Astrocyte of the spinal cord (primary cell): Measurements from ENCODE around the gene ENPP7.
A peak's percentile ranks its signal among the peaks of the same experiment; 100 is the strongest.
"Not testable (repeated sequence)": the region's sequence is repeated elsewhere in the genome, so short reads cannot be mapped to it uniquely, and the experiment has no call there.

Experiments used
- DNase-seq: peaks from one replicate; pipeline ENCODE4 v3.0.0; 2011; ENCODE audit warnings: low read depth, low spot score
- H3K4me3 ChIP-seq: 2 replicates; pipeline ENCODE4 v1.5.1; 2011; ENCODE audit warnings: low read depth, mild to moderate bottlenecking, low read length, moderate library complexity
- in situ Hi-C: cut with HindIII; loops from 2 replicates; pipeline ENCODE4 v1.10.0; 2017; ENCODE audit warnings: low sequenced_read_pairs
- TF ChIP-seq, protein P1 (sequence below): IDR thresholded peaks from 2 replicates; pipeline ENCODE4 v1.5.1; 2012; ENCODE audit warnings: low read depth, mild to moderate bottlenecking, low read length, inconsistent platforms

Gene ENPP7

DNA sequence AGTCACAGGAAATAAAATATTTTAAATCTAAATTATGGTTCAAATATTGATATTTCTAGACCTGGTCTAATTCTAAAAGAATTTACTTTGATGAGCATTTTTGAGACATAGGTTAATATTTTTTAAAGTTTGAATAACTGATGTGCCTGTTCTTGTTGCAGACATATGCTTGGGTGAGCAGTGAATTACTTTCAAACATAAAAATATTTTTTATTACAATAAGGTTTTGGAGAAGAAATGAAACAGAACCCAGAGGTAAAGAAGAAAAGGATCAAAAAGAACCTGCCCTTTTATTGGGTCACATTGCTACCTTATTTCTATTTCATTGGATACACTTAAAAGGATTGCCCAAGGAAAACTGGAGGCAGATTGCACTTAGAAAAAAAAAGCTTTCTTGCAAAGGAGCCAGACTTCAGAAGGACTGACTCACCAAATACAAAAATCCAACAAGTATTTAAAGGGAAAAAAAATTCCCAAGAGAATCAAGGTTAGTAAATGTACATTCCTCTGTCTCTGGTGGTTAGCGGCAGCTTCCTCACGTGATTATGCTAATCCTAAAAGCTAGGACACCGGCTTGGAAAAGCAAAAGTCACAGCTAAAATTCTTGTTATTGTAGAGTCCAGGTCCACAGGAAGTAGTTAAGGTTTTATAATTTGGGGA, 18.5 kb downstream of the ENPP7 start:
- peak; percentile 65 for DNase-seq
- TF ChIP-seq, protein P1, sequence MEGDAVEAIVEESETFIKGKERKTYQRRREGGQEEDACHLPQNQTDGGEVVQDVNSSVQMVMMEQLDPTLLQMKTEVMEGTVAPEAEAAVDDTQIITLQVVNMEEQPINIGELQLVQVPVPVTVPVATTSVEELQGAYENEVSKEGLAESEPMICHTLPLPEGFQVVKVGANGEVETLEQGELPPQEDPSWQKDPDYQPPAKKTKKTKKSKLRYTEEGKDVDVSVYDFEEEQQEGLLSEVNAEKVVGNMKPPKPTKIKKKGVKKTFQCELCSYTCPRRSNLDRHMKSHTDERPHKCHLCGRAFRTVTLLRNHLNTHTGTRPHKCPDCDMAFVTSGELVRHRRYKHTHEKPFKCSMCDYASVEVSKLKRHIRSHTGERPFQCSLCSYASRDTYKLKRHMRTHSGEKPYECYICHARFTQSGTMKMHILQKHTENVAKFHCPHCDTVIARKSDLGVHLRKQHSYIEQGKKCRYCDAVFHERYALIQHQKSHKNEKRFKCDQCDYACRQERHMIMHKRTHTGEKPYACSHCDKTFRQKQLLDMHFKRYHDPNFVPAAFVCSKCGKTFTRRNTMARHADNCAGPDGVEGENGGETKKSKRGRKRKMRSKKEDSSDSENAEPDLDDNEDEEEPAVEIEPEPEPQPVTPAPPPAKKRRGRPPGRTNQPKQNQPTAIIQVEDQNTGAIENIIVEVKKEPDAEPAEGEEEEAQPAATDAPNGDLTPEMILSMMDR = no peak
- in situ Hi-C loops = no loop called here
- no peak overlapping the region for H3K4me3 ChIP-seq

DNA sequence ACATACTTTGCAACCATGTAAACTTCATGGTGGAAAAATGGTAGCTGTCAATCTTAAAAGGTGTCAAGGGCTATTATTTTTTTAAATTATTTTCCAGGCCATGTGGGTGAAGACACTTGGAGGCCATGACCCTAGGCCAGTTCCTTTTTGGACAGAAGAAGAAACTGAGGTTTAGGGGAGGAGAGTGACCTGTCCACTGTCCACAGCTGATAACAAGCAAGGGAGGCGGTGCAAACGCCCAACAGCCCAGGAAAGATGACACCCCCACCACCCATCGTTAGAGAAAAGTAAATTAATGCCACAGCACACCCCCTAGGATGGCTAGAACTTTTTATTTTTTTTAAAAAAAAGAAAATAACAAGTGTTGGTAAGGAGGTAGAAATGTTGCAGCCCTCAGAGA, 19.2 kb downstream of the ENPP7 start:
- in situ Hi-C loops = no loop called here
- TF ChIP-seq, protein P1 = no peak
- H3K4me3 ChIP-seq = no peak overlapping the region
- no peak for DNase-seq

DNA sequence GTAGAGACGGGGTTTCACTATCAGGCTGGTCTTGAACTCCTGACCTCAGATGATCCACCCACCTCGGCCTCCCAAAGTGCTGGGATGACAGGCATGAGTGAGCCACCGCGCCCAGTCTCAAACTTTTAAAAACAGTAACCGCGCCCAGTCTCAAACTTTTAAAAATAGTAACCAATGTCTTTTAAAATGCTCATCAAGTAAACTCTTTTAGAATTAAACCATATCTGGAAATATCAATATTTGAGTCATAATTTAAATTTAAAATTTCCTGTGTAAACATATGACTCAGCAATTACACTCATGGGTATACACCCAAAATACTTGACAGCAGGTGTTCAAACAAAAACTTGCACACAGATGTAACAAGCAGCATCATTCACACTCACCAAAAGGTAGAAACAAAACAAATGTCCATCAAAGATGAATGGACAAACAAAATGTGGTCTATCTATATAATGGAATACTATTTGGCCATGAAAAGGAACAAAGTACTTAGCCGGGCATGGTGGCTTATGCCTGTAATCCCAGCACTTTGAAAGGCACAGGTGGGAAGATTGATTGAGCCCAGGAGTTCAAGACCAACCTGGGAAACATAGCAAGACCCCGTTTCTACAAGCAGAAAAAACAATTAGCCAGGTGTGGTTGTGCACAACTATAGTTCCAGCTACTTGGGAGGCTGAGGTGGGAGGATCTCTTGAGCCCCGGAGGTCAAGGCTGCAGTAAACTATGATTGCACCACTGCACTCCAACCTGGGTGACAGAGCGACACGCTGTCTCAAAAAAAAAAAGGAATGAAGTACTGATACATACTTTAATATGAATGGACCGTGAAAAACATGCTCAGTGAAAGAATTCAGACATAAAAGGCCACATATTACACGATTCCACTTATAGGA, 20.2 kb downstream of the ENPP7 start:
- no peak overlapping the region for H3K4me3 ChIP-seq
- no peak for DNase-seq

DNA sequence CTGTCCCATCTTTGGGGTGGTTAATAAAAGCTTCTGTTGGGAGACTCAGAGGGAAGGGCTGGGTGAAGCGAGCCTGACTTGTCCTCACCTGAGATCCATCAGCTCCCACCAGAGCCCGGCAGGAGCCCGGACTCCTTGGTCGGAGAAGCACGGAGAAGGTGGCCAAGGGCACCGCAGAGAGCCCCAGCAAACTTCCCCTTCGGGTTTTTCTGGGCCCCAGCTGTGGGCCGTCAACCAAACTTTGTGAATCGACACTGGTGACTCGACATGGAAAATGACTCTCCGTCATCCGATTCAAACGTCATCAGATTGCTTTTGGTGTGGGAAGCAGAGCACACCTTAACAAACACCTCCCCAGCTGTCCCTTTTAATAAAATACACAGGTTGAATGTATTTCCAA, 21.4 kb downstream of the ENPP7 start:
- in situ Hi-C loops = no loop called here
- TF ChIP-seq, protein P1 = no peak
- no peak overlapping the region for H3K4me3 ChIP-seq
- DNase-seq = no peak

More for the DNA sequence above, 20.2 kb downstream of the ENPP7 start:
- in situ Hi-C loops = no loop called here
- TF ChIP-seq, protein P1 = no peak

DNA sequence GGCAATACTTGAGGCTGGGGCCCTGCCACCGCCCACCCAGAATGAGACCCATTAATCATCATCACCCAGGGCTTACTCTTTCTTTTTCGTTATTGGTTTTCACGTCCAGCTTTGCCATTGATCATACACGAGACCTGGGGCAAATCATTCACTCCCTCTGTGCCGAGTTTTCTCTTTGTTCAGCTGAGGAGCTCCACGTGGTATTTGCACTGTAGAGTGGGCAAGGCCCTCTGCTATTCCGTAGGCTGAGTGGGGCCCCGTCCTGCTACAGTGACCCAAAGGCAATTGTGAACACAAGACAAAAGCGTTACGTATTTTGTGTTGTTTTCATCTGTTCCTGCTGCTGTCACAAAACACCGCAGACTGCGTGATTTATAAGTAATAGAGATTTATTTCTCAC, 23.6 kb downstream of the ENPP7 start:
- DNase-seq = no peak
- in situ Hi-C loops = no loop called here
- TF ChIP-seq, protein P1 = no peak
- H3K4me3 ChIP-seq = no peak overlapping the region

DNA sequence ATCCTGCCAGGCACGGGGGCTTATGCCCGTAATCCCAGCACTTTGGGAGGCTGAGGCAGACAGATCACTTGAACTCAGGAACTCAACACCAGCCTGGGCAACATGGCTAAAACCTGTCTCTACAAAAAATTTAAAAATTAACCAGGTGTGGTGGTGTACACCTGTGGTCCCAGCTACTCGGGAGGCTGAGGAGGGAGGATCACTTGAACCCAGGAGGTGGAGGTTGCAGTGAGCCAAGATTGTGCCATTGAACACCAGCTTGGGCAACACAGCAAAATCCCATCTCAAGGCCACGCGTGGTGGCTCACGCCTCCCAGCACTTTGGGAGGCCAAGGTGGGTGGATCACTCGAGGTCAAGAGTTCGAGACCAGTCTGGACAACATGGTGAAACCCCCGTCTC, 24.2 kb downstream of the ENPP7 start:
- DNase-seq, H3K4me3 ChIP-seq, in situ Hi-C loops: not testable (repeated sequence)

DNA sequence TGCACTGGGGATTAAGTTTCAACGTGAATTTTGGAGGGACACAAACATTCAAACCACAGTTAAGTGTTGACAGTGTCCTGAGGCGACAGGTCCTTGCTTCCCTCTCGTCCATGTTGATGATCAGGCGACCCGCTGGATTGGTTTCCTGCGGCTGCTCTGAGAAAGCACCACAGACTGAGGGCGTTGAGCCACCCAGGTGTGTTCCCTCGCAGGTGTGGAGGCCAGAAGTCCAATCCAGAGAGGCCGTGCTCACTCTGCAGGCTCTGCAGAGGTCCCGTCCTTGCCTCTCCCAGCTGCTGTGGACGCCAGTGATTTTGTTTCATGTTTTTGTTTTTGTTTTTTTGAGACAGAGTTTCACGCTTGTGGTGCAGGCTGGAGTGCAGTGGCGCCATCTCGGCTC, 24.8 kb downstream of the ENPP7 start:
- H3K4me3 ChIP-seq = no peak overlapping the region
- TF ChIP-seq, protein P1 = no peak
- in situ Hi-C loops = no loop called here
- no peak for DNase-seq
